SK-N-SH (cell line): Measurements from ENCODE around the gene RPL27. TPM values are rescaled to one million over a fixed set of nuclear protein-coding genes. Genes with fewer than 3 reads are reported as not detected.

Experiments
- CTCF ChIA-PET: fragments of 300-600, 350-600 bp; formaldehyde crosslinking; extraction: SDS; loops from one replicate; lab custom pipeline; 2021; lab: Yijun Ruan, JAX
- POLR2A ChIA-PET: fragments of 350-600 bp; sonication (Branson Sonifier 250); formaldehyde crosslinking; extraction: SDS; loops from one replicate; lab custom pipeline; 2020; ENCODE audit warnings: antibody characterized with exemption, inconsistent platforms; lab: Yijun Ruan, JAX
- DNase-seq: peaks from one replicate; pipeline ENCODE4 v3.0.0; 2012
- H2AFZ ChIP-seq: fragments of 200-600 bp; sonication (generic); 2 replicates; pipeline ENCODE4 v1.8.1; 2016; ENCODE audit warnings: antibody characterized with exemption, mild to moderate bottlenecking, low read depth
- H3F3A ChIP-seq: fragments of 200-600 bp; sonication (generic); replicated peaks from 2 replicates; pipeline ENCODE3; 2016; ENCODE audit warnings: antibody characterized with exemption, mild to moderate bottlenecking; ENCODE audit not compliant: insufficient read depth
- H3K27ac ChIP-seq, 2 experiments: fragments of 200-500 bp in 1 of 2; fragments of 200-600 bp in 1 of 2; sonication (Bioruptor generic) in 1 of 2; sonication (generic), shearing (Covaris generic) in 1 of 2; 2 replicates each; pipeline versions ENCODE4 v1.5.1 to v1.6.1; 2014 to 2016; ENCODE audit warnings: low read depth in 2 of 2, inconsistent platforms in 1 of 2, low read length in 1 of 2, mild to moderate bottlenecking in 1 of 2, mixed read lengths in 1 of 2
- H3K27me3 ChIP-seq: fragments of 200-600 bp; sonication (generic), shearing (Covaris generic); 2 replicates; pipeline ENCODE4 v1.6.1; 2016; ENCODE audit warnings: mixed run types; ENCODE audit not compliant: insufficient read depth
- H3K36me3 ChIP-seq, 2 experiments: fragments of 200-500 bp in 1 of 2; fragments of 200-600 bp in 1 of 2; sonication (Bioruptor generic) in 1 of 2; sonication (generic) in 1 of 2; replicated peaks in 1 of 2; 2 replicates each; pipeline versions ENCODE3 to v1.5.1; 2014 to 2016; ENCODE audit warnings: low read length in 1 of 2, mild to moderate bottlenecking in 1 of 2; ENCODE audit not compliant: insufficient read depth in 2 of 2, control insufficient read depth in 1 of 2
- H3K4me1 ChIP-seq, 2 experiments: fragments of 200-500 bp in 1 of 2; fragments of 200-600 bp in 1 of 2; sonication (Bioruptor generic) in 1 of 2; sonication (generic), shearing (Covaris generic) in 1 of 2; 2 replicates each; pipeline versions ENCODE4 v1.5.1 to v1.6.1; 2014 to 2016; ENCODE audit warnings: low read depth in 1 of 2, low read length in 1 of 2, mixed run types in 1 of 2; ENCODE audit not compliant: insufficient read depth in 2 of 2, control insufficient read depth in 1 of 2
- H3K4me2 ChIP-seq: fragments of 200-600 bp; sonication (generic), shearing (Covaris generic); 2 replicates; pipeline ENCODE4 v1.6.1; 2017; ENCODE audit warnings: mixed run types
- H3K4me3 ChIP-seq, 2 experiments: fragments of 200-500 bp in 1 of 2; fragments of 200-600 bp in 1 of 2; sonication (Bioruptor generic) in 1 of 2; sonication (generic), shearing (Covaris generic) in 1 of 2; 2 replicates each; pipeline versions ENCODE4 v1.5.1 to v1.8.1; 2014 to 2016; ENCODE audit warnings: low read depth in 2 of 2, inconsistent platforms in 1 of 2, low read length in 1 of 2, mild to moderate bottlenecking in 1 of 2, mixed read lengths in 1 of 2, moderate library complexity in 1 of 2
- H3K79me2 ChIP-seq: fragments of 200-600 bp; sonication (generic); 2 replicates; pipeline ENCODE4 v1.8.1; 2017; ENCODE audit warnings: mild to moderate bottlenecking; ENCODE audit not compliant: insufficient read depth
- H3K9ac ChIP-seq: fragments of 200-600 bp; sonication (generic); 2 replicates; pipeline ENCODE4 v1.6.1; 2017; ENCODE audit warnings: mixed run types
- H3K9me2 ChIP-seq: fragments of 200-600 bp; sonication (generic); 2 replicates; pipeline ENCODE4 v1.6.1; 2017; ENCODE audit warnings: mixed run types
- H3K9me3 ChIP-seq: fragments of 200-600 bp; sonication (generic); 2 replicates; pipeline ENCODE4 v1.6.1; 2017; ENCODE audit warnings: mixed run types, mild to moderate bottlenecking, moderate library complexity
- H4K20me1 ChIP-seq: fragments of 200-600 bp; sonication (generic); 2 replicates; pipeline ENCODE4 v1.6.1; 2017; ENCODE audit warnings: mild to moderate bottlenecking, mixed run types; ENCODE audit not compliant: insufficient read depth
- CHD2 ChIP-seq: fragments of 150-350 bp; IDR thresholded peaks from 2 replicates; pipeline ENCODE4 v1.6.1; 2018; ENCODE audit warnings: low read length; ENCODE audit not compliant: partially characterized antibody
- CTCF ChIP-seq: fragments of 200-600 bp; sonication (generic); IDR thresholded peaks from 2 replicates; pipeline ENCODE4 v1.6.1; 2017; ENCODE audit warnings: antibody characterized with exemption, mild to moderate bottlenecking, moderate library complexity
- EP300 ChIP-seq, 2 experiments: IDR thresholded peaks; 2 replicates each; pipeline versions ENCODE4 v1.4.0 to v1.6.1; 2012; ENCODE audit warnings: borderline replicate concordance in 1 of 2, low read depth in 1 of 2, low read length in 1 of 2
- GABPA ChIP-seq: IDR thresholded peaks from 2 replicates; pipeline ENCODE4 v1.4.0; 2012; ENCODE audit warnings: low read depth, mild to moderate bottlenecking
- MAX ChIP-seq: IDR thresholded peaks from 2 replicates; pipeline ENCODE4 v1.4.0; 2012; ENCODE audit warnings: low read depth
- MXI1 ChIP-seq: IDR thresholded peaks from 2 replicates; pipeline ENCODE4 v1.6.1; 2012; ENCODE audit warnings: mild to moderate bottlenecking, low read depth, low read length, improper control_type of control experiment
- NFIC ChIP-seq: IDR thresholded peaks from 2 replicates; pipeline ENCODE4 v1.4.0; 2012; ENCODE audit warnings: borderline replicate concordance
- POLR2AphosphoS5 ChIP-seq: IDR thresholded peaks from 2 replicates; pipeline ENCODE4 v1.6.1; 2012; ENCODE audit warnings: low read depth, low read length
- RCOR1 ChIP-seq: fragments of 150-350 bp; IDR thresholded peaks from 2 replicates; pipeline ENCODE4 v1.6.1; 2017; ENCODE audit warnings: antibody characterized with exemption, low read length
- REST ChIP-seq: IDR thresholded peaks from 2 replicates; pipeline ENCODE4 v1.6.1; 2012; ENCODE audit warnings: mild to moderate bottlenecking, low read depth, low read length, moderate library complexity
- SIN3A ChIP-seq: IDR thresholded peaks from 2 replicates; pipeline ENCODE4 v1.6.1; 2012; ENCODE audit warnings: low read depth, mild to moderate bottlenecking, low read length, moderate library complexity, borderline replicate concordance
- USF1 ChIP-seq: IDR thresholded peaks from 2 replicates; pipeline ENCODE4 v1.4.0; 2012; ENCODE audit warnings: low read depth, borderline replicate concordance
- YY1 ChIP-seq: IDR thresholded peaks from 2 replicates; pipeline ENCODE4 v1.4.0; 2012; ENCODE audit warnings: low read depth, mild to moderate bottlenecking
- polyA plus RNA-seq, 3 experiments: library from polyadenylated mRNA; depleted of rRNA; stranded (reverse); fragments of >200 nt; gene quantifications; 2 replicates each; pipeline ENCODE4 v1.2.3, GENCODE V29; 2012

Gene RPL27
- polyA plus RNA-seq, 1 of the 3 experiments (the other 2 are of a cell fraction): 6,383 TPM

- no peak for DNase-seq
- no peak overlapping the region; a peak in 1 of 4 replicates for H3K4me3 ChIP-seq
- TF ChIP-seq CTCF (no peak), NFIC (no peak), REST (no peak), MAX (no peak), YY1 (no peak), POLR2AphosphoS5 (no peak), GABPA (no peak), USF1 (no peak), MXI1 (no peak), CHD2 (no peak), RCOR1 (no peak), SIN3A (no peak), EP300 (IDR thresholded peaks at IDR 0.05; ENCODE audit: borderline replicate concordance in 1 of 2, low read depth in 1 of 2, low read length in 1 of 2) (no peak)
- H3K9me2 ChIP-seq: no peaks in the 10 kb centered on the region
- H3K4me2 ChIP-seq: peak overlapping the region; percentile 81
- H3K9ac ChIP-seq: no peak overlapping the region
- peaks cover 11 to 23% of the 10 kb centered on the region in 2 experiments for H3K36me3 ChIP-seq
- no peaks in the 10 kb centered on the region for H3K9me3 ChIP-seq
- H3K27me3 ChIP-seq: no peaks in the 10 kb centered on the region
- ChIA-PET POLR2A (interaction anchor here (1.5 kb wide), 1 partner anchor 16 kb away, joined by 4 read pairs; the partner anchor contains the start of gene RPL27), CTCF (no interaction called here)
- H3K27ac ChIP-seq: no peak overlapping the region
- H2AFZ ChIP-seq: no peak overlapping the region
- peaks cover 8% of the 10 kb centered on the region for H3F3A ChIP-seq
- H3K79me2 ChIP-seq: peaks cover 66% of the 10 kb centered on the region
- peaks cover 10 to 12% of the 10 kb centered on the region in 2 experiments; a peak in 2 of 4 replicates for H3K4me1 ChIP-seq
- H4K20me1 ChIP-seq: peaks cover 5% of the 10 kb centered on the region; the same call in 1 of the 2 replicates
Measured at GRCh38 chr17:42982266-42982665, 16.0 kb upstream of the RPL27 start.
